Ecto neural progenitor cell (in vitro differentiated cells): ENCODE results near the gene SYCP2.
"Not testable (repeated sequence)": the region's sequence is repeated elsewhere in the genome, so short reads cannot be mapped to it uniquely, and the experiment has no call there.

Source experiments
- DNase-seq: peaks from one replicate; pipeline ENCODE4 v3.0.0-alpha.2; 2018; ENCODE audit warnings: low spot score

Gene SYCP2, protein sequence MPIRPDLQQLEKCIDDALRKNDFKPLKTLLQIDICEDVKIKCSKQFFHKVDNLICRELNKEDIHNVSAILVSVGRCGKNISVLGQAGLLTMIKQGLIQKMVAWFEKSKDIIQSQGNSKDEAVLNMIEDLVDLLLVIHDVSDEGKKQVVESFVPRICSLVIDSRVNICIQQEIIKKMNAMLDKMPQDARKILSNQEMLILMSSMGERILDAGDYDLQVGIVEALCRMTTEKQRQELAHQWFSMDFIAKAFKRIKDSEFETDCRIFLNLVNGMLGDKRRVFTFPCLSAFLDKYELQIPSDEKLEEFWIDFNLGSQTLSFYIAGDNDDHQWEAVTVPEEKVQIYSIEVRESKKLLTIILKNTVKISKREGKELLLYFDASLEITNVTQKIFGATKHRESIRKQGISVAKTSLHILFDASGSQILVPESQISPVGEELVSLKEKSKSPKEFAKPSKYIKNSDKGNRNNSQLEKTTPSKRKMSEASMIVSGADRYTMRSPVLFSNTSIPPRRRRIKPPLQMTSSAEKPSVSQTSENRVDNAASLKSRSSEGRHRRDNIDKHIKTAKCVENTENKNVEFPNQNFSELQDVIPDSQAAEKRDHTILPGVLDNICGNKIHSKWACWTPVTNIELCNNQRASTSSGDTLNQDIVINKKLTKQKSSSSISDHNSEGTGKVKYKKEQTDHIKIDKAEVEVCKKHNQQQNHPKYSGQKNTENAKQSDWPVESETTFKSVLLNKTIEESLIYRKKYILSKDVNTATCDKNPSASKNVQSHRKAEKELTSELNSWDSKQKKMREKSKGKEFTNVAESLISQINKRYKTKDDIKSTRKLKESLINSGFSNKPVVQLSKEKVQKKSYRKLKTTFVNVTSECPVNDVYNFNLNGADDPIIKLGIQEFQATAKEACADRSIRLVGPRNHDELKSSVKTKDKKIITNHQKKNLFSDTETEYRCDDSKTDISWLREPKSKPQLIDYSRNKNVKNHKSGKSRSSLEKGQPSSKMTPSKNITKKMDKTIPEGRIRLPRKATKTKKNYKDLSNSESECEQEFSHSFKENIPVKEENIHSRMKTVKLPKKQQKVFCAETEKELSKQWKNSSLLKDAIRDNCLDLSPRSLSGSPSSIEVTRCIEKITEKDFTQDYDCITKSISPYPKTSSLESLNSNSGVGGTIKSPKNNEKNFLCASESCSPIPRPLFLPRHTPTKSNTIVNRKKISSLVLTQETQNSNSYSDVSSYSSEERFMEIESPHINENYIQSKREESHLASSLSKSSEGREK (N-terminal part only)

DNA sequence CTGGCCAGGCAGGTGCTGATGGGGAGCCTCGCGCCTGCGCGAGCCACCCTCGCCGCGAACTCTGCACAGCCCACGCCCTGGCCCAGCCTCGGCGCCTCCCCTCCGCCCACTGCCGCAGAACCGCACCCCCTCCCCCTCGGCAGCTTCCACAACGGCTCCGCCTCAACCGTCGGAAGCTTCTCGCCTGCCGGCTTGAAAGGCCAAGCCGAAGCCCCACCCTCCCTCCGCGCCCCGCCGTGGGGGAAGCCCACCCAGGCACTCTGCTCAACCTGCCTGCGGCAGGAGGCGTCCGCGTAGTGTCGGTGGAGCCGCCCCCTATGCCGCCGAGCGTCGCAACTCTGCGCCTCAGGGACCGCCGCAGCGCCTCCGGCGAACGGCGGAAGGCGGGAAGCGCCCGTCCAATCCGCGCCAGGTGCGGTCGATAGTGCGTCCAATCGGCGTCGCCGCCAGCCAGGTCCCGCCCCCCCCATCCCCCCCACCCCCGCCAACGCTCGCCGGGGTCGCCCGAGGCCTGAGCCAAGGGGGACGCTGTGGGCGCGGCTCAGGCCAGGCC is at the start of gene SYCP2:
Gene SYCP2 (minus strand): TSS at position 342 of the 553 bp plus-strand sequence. CDS start 11,224 bp downstream, outside the sequence.
- DNase-seq, result no peak

DNA sequence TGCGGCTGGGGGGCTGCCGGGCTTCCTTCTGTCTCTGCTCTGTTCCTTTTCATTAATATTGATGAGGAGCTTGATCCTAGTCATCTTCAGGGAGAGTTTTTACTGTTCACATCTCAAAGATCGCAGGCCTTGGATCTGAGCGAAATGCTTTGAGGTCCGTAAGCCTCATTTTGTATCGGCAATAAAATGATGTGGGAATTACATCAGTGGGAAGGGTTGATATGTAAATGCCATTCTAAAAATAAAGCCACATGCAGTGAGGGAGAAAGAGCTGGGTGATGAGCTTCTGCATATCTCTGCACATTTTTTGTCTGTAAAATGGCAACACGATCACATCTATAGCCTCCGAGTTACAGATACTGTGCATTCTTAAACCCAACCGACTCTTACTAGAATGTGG is 49.6 kb upstream of the SYCP2 start:
- no peak for DNase-seq

DNA sequence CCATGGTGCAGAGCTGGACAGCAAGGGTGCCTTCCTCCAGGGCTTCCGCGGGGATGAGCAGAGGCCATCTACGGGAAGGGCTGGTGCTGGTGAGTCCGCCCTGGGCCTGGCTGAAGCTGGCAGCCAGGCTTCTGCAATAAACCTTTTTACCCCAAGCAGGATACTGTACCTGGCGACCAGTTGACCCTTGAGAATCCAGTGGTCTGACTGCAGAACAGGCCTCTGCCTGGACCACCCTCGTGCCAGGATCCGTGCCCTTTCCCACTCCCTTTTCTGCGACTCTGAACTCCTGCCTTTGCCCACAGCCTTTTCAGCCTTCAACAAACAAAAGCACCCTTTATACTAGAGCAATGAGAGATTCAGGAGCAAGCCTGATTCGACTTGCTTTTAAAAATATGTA is 43.6 kb upstream of the SYCP2 start:
- DNase-seq, result no peak

DNA sequence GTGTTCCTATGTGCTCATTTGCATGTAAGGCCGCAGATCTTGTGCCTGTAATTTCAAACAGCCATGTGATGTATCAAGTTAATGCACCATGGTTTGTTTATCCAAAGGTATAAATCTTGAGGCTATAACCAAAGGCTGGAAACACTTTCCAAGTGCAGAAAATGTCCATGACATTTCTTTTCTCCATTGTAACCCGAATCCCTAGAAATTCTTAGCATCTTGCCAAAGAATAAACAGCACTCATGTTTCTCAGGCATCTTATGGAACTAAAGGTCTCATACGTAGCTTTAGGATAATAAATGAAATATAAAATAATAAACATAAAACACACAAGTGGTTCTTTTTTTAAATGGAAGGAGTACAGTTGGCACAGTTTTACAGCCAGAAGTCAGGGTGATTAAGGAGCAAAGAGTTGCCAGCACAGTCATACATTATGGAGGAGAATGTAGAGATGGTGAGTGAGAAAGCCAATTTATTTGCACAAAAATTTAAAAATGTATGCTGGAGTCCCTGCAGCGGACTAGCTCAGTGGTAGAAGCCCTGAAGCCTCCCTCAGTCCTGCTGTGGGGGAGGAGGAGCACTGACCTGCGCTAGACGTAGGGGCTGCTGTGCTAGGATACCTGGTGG is 42.8 kb upstream of the SYCP2 start:
- no peak for DNase-seq

DNA sequence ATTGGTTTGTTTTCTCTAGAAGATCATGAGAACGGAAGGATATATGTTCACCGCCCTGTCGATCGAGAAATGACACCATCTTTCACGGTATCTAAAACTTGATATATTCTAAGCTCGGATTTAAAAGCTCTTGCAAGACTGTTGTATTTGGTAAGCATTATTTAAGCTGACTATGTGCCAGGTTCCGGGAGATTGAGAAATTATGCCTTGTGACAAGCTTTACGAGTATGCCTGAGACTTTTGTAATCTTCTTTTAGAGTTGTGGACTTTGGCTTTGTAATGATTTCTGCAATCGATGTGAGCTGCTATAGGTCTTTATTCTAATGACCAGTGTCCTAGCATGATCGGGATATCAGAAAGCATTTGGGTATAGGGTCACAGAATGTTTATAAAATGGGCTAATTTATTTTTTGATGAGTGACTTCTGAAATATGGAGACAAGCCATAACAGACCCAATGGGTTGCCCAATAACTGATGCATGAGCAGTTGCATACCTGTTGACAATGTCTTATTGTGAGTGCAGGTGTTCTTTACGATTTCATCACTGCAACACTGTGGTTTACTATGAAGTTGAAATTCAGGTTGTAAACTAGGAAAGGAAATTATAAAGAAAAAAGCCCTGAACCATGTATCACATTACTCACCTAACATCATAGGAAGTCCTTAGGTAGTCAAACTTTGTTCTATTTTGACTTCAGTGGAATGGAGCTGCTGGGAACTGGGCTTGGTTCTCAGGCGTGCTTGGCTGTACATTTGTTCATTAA is 38.8 kb upstream of the SYCP2 start:
- no peak for DNase-seq

DNA sequence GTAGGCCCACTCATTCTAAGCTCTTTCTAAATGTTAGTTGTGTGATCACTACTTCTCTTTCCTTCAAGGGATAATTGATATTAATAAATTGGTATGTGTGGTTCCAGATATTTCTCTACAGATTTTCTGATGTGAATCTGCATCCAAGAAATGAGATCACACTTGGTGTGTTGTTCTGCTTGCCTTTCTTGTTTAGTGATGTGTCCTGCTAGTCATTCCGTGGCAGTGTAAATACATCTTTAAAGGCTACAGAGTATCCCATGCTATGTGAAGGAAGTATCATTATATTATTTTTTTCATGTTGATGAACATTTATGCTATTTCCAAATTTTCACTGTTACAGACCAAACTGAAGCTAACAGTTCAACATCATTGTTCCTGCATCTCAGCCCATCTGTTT is 38.0 kb upstream of the SYCP2 start:
- DNase-seq, result no peak

DNA sequence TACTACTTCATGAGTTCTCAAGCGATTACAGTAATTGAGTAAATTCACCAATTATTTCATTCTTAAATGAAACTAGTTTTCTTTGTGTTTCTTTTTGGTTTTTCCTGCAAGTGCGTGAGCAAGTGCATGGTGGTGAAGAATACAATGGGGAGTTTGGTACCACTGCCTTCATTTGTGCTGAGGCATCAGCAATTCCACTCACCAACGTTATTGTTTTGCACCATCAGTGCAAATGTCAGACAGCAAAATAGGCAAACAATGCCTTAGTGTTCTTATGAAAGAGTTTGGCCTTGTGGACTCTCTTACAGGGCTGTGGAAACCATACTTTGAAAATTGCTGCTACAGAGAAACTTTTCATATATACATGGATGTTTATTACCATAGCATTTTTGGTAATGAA is 33.0 kb upstream of the SYCP2 start:
- no peak for DNase-seq

DNA sequence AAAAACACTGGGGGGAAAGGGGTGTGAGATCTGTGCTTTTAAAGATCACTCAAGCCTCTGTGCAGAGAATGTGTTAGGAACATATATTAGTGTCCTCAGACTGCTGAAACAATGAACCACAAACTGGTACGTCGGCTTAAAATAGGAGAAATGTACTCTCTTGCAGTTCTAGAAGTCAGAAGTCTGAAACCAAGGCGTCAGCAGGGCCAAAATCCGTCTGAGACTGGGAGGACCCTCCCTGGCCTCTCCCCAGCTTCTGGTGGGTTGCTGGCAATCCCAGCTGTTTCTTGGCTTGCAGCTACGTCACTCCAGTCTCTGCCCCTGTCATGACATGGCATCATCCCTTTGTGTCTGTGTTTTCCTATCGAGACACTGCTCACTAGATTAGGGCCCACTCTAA is 28.7 kb upstream of the SYCP2 start:
- no peak for DNase-seq

DNA sequence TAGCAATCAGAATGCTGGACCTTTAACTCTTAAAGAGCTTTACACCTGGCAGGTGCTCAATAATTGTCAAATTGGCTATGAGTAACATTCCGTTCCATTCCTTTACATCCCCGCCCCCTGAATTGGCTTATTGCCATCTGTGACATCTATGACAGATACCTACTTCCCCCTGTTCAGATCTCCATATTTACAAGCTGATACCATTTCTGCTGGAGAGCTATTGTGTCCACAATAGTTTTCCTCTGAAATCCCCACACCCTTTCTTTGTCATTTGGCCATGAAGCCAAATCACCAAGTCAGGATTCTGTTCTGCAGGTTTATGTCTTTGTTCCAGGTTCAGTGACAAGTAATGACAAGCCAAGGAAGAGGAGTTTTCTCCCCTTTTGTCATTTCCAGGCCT is 28.0 kb upstream of the SYCP2 start:
- no peak for DNase-seq

DNA sequence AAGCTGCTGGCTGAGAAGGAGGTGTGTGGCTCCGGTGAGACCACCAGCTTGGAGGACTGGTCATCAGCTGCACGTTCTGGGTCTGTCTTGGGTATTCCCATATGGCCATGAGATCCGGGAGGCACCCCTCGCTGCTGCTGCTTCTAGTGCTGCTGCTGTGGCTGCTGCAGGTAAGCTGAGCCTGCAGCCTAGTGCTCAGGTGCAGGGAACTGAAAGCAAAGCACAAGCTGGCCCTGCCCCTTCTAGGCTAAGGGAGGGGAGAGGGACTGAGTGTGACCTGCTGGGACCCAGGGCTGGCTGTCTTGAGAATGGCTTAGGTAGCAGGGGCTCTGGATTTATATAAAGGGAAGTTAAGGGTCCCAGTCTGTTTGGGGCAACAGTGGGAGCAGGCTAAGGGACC is 25.2 kb upstream of the SYCP2 start:
- DNase-seq, result no peak

DNA sequence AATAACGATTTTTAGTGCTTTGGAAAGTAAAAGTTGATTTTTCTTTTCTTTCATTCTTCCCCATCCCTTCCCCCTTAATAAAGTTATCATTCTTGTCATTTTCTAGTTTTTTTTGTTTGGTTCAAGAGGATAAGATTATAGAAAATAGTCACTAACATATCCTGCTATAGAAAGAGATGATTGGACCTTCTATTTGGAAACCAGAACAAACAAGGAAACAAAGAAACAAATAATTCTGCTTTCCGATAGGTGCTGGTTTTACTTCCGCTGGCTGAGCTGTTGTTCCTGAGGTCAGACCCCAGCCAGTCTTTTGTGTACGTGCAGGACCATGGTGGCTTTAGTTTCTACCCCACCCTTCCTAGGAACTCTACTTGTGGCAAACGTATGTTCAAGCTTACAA is 24.7 kb upstream of the SYCP2 start, which contains the start of gene CDH26:
Gene CDH26 (plus strand): TSS at position 301 of the 400 bp plus-strand sequence. CDS start 304 bp downstream, outside the sequence.
- no peak for DNase-seq

DNA sequence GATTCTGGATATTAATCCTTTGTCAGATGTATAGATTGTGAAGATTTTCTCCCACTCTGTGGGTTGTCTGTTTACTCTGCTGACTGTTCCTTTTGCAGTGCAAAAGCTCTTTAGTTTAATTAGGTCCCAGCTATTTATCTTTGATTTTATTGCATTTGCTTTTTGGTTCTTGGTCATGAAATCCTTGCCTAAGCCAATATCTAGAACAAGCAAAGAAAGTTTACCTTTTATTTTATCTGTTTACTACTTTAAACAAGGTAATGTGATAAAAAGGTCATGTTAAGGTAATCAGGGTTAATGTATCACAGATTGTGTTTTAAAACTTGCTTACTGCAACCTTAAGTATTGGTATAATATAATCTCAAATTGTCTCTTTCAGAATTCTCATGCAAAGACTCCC is 24.1 kb upstream of the SYCP2 start:
- not testable (repeated sequence) for DNase-seq

DNA sequence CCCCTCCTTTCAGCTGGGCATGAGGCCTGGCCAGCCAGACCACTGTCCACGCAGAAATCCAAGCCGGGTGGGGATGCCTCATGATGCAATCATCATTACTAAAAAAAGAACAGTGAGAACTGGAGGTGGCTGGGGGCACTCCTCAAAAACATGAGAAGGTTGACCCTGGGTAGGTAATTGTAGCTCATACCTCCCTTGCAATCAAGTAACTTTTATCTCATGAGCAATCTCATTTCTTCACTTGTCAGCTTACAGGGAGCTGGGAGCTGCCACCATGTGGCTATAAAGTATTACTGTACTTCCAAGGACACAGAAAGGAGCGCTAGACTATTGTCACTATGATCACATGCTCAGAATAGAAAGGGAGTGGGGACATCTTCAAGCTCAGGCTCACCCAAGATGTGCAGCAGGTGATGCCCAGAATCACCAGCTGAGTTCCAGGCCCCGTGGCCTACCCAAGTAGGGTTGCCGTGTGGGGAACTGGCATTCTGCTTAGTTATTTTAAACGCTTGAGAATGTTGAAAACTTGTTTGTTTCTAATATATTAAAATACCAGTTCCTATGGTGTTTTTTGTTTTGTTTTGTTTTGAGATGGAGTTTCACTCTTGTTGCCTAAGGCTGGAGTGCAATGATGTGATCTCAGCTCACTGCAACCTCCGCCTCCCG is 21.8 kb upstream of the SYCP2 start:
- no peak for DNase-seq

DNA sequence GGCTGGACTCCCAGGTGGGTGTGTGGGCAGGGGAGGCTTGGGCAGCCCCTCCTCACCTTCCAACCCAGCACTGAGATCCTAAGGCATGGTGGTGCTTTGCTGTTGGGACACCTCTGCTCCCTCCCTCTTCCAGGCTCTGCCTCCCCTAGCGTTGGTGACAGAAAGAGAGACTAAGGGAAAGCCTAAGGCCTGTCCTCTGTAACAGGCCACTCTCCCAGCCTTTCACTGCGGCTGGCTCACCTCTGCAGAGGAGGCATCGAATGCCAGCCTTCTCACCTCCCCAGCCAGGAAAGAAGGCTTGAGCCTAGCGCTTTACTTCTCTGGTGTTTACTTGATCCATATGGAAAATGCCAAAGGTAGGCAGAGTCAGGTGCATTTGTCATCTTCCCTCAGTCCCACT is 21.3 kb upstream of the SYCP2 start:
- DNase-seq, result no peak

DNA sequence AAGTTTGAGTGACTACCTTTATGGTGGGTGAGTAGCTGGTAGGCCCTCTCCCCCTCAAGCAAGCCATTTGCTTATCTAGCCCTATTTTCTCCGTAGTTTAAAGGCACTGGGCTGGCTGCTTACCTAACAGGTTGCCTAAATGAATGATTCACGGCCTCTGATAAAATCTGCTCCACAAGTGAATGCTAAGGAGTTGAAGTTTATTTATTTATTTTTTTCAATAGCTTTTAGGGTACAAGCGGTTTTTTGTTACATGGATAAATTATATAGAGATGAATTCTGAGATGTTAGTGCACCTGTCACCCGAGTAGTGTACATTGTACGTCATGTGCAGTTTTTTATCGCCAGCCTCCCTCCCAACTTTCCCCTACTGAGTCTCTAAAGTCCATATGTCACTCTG is 16.5 kb upstream of the SYCP2 start:
- DNase-seq, result no peak

DNA sequence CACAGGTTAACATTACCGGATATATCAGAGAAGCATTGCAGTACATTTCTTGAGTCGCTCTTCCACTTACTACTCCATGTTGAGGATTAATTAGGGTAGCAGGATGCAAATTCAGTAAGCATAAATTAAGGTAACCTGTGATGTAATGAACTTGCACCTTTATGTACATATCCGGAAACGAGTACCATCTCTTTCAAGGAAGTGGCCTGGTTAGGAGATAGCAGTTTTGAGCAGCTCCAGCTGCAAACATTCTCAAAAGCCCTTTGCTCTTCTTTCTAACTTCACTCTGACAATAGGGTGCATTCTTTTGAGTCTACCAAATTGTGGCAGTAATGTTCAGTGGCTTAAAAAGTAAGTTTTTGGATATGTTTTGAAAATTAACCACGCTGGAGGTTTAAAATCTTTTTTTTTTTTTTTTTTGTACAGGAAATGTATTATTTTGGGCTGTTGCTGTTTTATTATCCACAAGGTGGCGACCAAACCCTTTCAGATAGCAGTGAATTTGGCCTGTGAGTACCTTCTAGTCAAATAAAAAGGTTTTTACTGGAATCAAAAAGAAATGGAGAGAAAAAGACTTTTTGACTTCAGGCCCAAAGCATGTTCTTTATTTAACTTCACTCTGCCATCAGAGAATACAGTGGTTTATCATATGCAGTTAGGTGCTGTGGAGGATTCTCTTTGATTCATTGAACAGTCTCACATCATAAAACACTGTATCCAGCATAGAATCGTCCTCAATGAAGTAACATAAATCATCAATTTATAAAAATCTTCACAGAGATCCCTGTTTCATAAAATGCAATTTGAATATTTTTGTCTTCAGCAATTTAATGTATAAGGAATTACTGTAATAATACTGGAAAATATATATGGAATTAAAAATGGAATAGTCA is 15.6 kb upstream of the SYCP2 start:
- no peak for DNase-seq

DNA sequence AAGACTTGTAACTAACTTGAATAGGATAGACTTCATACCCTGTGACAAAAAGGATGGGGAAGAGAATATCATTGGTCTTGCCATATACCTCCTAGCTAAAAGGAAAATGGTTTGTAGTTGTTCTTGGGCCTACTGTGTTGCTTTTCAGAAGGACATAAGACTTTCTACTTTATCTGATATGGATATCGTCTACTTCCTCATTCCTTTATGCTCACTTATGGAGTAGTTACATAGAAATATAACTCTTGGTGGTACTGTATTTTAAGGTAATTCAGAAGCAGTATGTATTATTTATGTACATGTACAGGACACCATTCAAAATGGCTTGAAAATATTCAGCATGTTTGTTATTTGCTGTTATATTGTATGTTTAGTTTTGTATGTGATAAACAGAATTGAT is 14.8 kb upstream of the SYCP2 start:
- DNase-seq, result no peak

DNA sequence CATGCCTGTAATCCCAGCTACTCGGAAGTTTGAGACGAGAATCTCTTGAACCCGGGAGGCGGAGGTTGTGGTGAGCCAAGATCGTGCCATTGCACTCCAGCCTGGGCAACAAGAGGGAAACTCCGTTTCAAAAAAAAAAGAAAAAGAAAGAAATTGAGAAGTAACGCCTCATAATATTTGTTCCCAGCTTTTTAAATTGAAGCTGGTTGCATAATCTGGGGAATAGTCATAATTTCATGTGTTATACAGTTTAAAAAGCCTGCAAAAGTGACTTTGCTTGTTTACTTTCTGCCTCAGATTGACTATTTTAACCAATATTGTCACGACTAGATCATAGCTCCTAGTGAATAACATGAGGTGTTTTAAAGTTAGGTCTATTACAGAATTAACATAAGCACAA is 13.9 kb upstream of the SYCP2 start:
- DNase-seq, result no peak

DNA sequence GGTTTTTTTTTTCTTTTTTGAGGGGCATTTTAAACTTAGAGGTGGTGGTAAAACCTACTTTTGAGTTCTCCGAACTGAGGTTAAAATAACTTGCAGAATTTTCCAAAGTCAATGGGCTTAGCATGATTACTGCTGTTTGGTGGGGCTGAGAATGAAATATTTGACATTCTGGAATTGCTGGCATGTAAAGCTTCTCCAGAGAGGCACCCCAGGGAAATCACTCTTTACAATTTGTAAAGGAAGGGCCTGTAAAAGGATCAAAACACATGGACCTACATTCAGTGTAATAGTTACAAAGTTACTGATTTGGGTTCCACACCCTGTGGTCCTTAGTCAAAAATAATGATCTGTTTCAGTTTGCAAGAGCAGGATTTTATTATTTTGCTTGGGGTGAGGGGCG is 12.3 kb upstream of the SYCP2 start:
- no peak for DNase-seq
